Purkinje cell (primary cell): ENCODE results near the gene KRT6A. TPM values are rescaled to one million over a fixed set of nuclear protein-coding genes. Genes with fewer than 3 reads are reported as not detected.

Source experiments
- polyA plus RNA-seq: library from polyadenylated mRNA; unstranded; fragments of >200 nt; fragmentation: Nextera tagmentation; gene quantifications from 2 replicates; pipeline ENCODE4 v1.2.1, GENCODE V29; 2014

The KRT6A gene
- not detected in 2 replicates for polyA plus RNA-seq

GRCh38 chr12:52493172-52493571 is at the start of gene KRT6A:
TSS of gene KRT6A (minus strand) at chr12:52493257. CDS start at chr12:52493188, 69 bp downstream.

DNA sequence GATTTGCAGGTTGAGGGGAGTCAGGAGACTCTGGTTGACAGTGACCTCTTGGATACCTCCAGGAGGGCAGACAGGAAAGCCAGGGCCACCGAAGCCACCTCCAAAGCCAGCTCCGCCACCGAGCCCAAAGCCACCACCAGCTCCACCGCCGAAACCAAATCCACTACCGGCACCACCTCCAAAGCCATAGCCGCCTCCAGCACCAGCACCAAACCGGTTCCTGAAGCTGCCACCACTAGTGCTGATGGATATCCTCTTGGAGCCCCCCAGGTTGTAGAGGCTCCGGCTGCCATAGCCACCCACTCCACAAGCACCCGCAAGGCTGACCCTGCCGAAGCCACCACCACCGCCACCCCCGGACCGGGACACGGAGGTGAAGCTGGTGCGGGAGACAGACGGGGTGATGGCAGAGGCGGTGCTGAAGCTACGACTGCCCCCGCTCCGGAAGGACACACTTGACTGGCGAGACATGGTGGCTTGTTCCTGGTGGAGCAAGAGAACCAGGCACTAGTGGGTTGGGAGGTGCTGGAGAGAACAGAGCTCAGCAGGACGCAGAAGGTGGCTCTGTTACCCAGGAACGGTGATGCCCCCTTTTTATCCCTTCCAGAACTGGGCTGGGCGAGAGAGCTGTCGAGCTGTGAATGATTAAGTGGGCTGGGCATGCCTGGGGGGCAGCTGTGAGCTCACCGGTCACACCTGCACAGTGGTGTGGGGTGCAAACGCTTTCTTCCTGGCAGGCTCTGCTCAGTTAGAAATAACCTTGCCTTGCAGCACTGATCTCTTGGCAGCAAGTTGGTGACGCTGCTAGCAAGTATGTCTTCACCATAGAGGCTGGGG is 27.0 kb upstream of the KRT6A start, which contains the start of gene KRT5:
Gene KRT5 (minus strand): TSS at position 569 of the 837 bp plus-strand sequence. CDS start 98 bp downstream, at position 471.

GRCh38 chr12:52473768-52474167 is 19.3 kb downstream of the KRT6A start, which contains the start of gene KRT6C:
TSS of gene KRT6C (minus strand) at chr12:52473805. CDS start at chr12:52473737, 68 bp downstream.

GRCh38 chr12:52452101-52452500 is 41.0 kb downstream of the KRT6A start, which contains the start of gene KRT6B:
TSS of gene KRT6B (minus strand) at chr12:52452146. CDS start at chr12:52452078, 68 bp downstream.

Other genes with a start within 250 kb of the KRT6A start
- 0.19 and 0.92 TPM in 2 replicates for gene KRT86, start 218.6 kb downstream of the KRT6A start, polyA plus RNA-seq
- gene KRT81, start 201.7 kb downstream of the KRT6A start, polyA plus RNA-seq, result not detected in 2 replicates
- gene KRT83, start 171.9 kb downstream of the KRT6A start, polyA plus RNA-seq, result not detected in 2 replicates
- gene KRT85, start 125.8 kb downstream of the KRT6A start, polyA plus RNA-seq, result not detected in 2 replicates
- not detected in 2 replicates for gene KRT84, start 107.6 kb downstream of the KRT6A start, polyA plus RNA-seq
- gene KRT82, start 86.9 kb downstream of the KRT6A start, polyA plus RNA-seq, result not detected in 2 replicates
- not detected in 2 replicates for gene KRT75, start 58.9 kb downstream of the KRT6A start, polyA plus RNA-seq
- gene KRT6B, start 41.1 kb downstream of the KRT6A start, polyA plus RNA-seq, result not detected in 2 replicates
- not detected in 2 replicates for gene KRT6C, start 19.5 kb downstream of the KRT6A start, polyA plus RNA-seq
- not detected in 2 replicates for gene KRT5, start 27.1 kb upstream of the KRT6A start, polyA plus RNA-seq
- gene KRT71, start 59.9 kb upstream of the KRT6A start, polyA plus RNA-seq, result not detected in 2 replicates
- gene KRT74, start 80.6 kb upstream of the KRT6A start, polyA plus RNA-seq, result 0.35 and 0.92 TPM in 2 replicates
- 2.1 and 5.0 TPM in 2 replicates for gene KRT72, start 108.2 kb upstream of the KRT6A start, polyA plus RNA-seq
- not detected in 2 replicates for gene KRT73, start 125.3 kb upstream of the KRT6A start, polyA plus RNA-seq
- not detected in 2 replicates for gene KRT2, start 159.0 kb upstream of the KRT6A start, polyA plus RNA-seq
- gene KRT1, start 187.2 kb upstream of the KRT6A start, polyA plus RNA-seq, result not detected in 2 replicates
- not detected in 2 replicates for gene KRT77, start 210.3 kb upstream of the KRT6A start, polyA plus RNA-seq